IMR-90 (cell line): Measurements from ENCODE around the gene PET117.

Source experiments
- POLR2A ChIP-seq: IDR thresholded peaks from 2 replicates; pipeline ENCODE4 v1.6.1; 2012; ENCODE audit warnings: mild to moderate bottlenecking, low read depth, low read length
- RCOR1 ChIP-seq: IDR thresholded peaks from 2 replicates; pipeline ENCODE4 v1.6.1; 2012; ENCODE audit warnings: mild to moderate bottlenecking, low read length, improper control_type of control experiment; ENCODE audit not compliant: insufficient replicate concordance

DNA sequence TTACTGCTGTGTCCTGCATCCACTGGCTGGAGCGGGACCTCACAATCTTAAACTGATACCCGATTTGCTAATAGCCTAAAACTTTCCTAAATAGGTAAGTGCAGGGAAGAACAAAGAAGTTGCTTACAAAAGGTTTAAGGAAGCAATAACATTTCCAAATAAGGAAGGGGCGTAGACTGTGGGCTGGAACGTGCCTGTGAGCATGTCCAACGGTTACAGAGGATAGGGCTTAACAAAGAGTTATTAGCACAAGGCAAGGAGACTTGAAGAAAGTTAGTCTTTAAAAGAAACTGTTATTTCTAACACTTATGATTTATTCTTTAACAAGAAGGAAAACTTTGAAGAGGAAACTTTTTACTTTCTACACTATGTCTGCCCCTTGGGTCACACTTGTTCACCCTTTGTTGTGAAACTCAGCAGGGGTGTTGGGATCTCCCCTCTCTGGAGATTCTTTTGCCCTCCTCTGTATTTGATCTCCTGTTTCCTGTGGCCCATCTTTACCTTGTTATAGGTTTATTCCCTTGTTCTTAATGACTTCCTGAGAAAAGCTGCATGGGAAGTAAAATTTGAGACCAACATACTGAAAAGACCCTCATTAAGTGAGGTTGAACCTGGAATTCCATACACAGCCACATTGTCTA is 28.7 kb downstream of the PET117 start:
- TF ChIP-seq POLR2A = no peak
- TF ChIP-seq RCOR1 = no peak
